GM23248 (cell line): ENCODE measurements around the gene PLAC1. TPM values are rescaled to one million over a fixed set of nuclear protein-coding genes. Genes with fewer than 3 reads are reported as not detected.

Experiments used
- DNase-seq: peaks from one replicate; pipeline ENCODE4 v3.0.0-alpha.2; 2015
- H2AFZ ChIP-seq: fragments of 200-600 bp; sonication (generic); 2 replicates; pipeline ENCODE4 v1.6.1; 2016; ENCODE audit warnings: antibody characterized with exemption
- H3F3A ChIP-seq: fragments of 200-600 bp; sonication (generic); 2 replicates; pipeline ENCODE4 v1.6.1; 2016; ENCODE audit warnings: mild to moderate bottlenecking, antibody characterized with exemption, mixed run types; ENCODE audit not compliant: insufficient read depth
- H3K27ac ChIP-seq: fragments of 200-600 bp; sonication (generic); 2 replicates; pipeline ENCODE4 v1.5.1; 2016; ENCODE audit warnings: mild to moderate bottlenecking
- H3K27me3 ChIP-seq: fragments of 200-600 bp; sonication (generic); replicated peaks from 2 replicates; pipeline ENCODE4 v1.6.1; 2016; ENCODE audit warnings: mild to moderate bottlenecking; ENCODE audit not compliant: insufficient read depth
- H3K36me3 ChIP-seq: fragments of 200-600 bp; sonication (generic); 2 replicates; pipeline ENCODE4 v1.6.1; 2016; ENCODE audit warnings: low read depth, mild to moderate bottlenecking
- H3K4me1 ChIP-seq: fragments of 200-600 bp; sonication (generic); 2 replicates; pipeline ENCODE4 v1.6.1; 2016; ENCODE audit warnings: mild to moderate bottlenecking; ENCODE audit not compliant: insufficient read depth
- H3K4me2 ChIP-seq: fragments of 200-600 bp; sonication (generic); one replicate; pipeline ENCODE4 v1.6.1; 2016; ENCODE audit warnings: mild to moderate bottlenecking; ENCODE audit not compliant: unreplicated experiment
- H3K4me3 ChIP-seq: fragments of 200-600 bp; sonication (generic); 2 replicates; pipeline ENCODE4 v1.5.1; 2016; ENCODE audit warnings: mild to moderate bottlenecking
- H3K79me2 ChIP-seq: fragments of 200-600 bp; sonication (generic); 2 replicates; pipeline ENCODE4 v1.6.1; 2016; ENCODE audit warnings: mild to moderate bottlenecking; ENCODE audit not compliant: insufficient read depth
- H3K9ac ChIP-seq: fragments of 200-600 bp; sonication (generic); 2 replicates; pipeline ENCODE4 v1.6.1; 2016; ENCODE audit warnings: mild to moderate bottlenecking
- H3K9me2 ChIP-seq: fragments of 200-600 bp; sonication (generic); 2 replicates; pipeline ENCODE4 v1.6.1; 2016; ENCODE audit warnings: mixed run types, mild to moderate bottlenecking, moderate library complexity; ENCODE audit not compliant: insufficient read depth
- H3K9me3 ChIP-seq: fragments of 200-600 bp; sonication (generic); one replicate; pipeline ENCODE4 v1.6.1; 2017; ENCODE audit warnings: low read depth
- H4K20me1 ChIP-seq: fragments of 200-600 bp; sonication (generic); 2 replicates; pipeline ENCODE4 v1.6.0; 2016; ENCODE audit not compliant: insufficient read depth
- EZH2 ChIP-seq: fragments of 200-600 bp; sonication (generic); IDR thresholded peaks from 2 replicates; pipeline ENCODE4 v1.6.1; 2018; ENCODE audit warnings: antibody characterized with exemption, mild to moderate bottlenecking; ENCODE audit not compliant: insufficient read depth, poor library complexity, severe bottlenecking
- EZH2phosphoT487 ChIP-seq: fragments of 200-600 bp; sonication (generic); IDR thresholded peaks from 2 replicates; pipeline ENCODE4 v1.6.1; 2018; ENCODE audit warnings: antibody characterized with exemption, moderate library complexity, mild to moderate bottlenecking, low read depth; ENCODE audit not compliant: insufficient read depth
- WGBS, 2 experiments: methylation state at CpG; one replicate each; pipeline ENCODE4 v1.1.6; 2015 to 2017; ENCODE audit warnings: low lambda C conversion rate in 2 of 2, low coverage in 1 of 2; ENCODE audit errors: missing lambda C conversion rate in 2 of 2; 5-methylcytosine and 5-hydroxymethylcytosine counted together
- in situ Hi-C: fragments of 300-500 bp; cut with MboI; formaldehyde crosslinking; loops from 2 replicates; pipeline ENCODE4 v1.15.0; 2020
- polyA plus RNA-seq: library from polyadenylated mRNA; unstranded; fragments of >200 nt; fragmentation: Nextera tagmentation; extraction: Ambion mirVana; gene quantifications from 2 replicates; pipeline ENCODE4 v1.2.1, GENCODE V29; 2016
- total RNA-seq: library from RNA; depleted of rRNA; stranded (reverse); fragments of >200 nt; shearing (Covaris generic); gene quantifications from 2 replicates; pipeline ENCODE4 v1.2.3, GENCODE V29; 2014

PLAC1 gene
- total and polyA plus RNA-seq, 2 experiments from 2014 or later = not detected

DNA sequence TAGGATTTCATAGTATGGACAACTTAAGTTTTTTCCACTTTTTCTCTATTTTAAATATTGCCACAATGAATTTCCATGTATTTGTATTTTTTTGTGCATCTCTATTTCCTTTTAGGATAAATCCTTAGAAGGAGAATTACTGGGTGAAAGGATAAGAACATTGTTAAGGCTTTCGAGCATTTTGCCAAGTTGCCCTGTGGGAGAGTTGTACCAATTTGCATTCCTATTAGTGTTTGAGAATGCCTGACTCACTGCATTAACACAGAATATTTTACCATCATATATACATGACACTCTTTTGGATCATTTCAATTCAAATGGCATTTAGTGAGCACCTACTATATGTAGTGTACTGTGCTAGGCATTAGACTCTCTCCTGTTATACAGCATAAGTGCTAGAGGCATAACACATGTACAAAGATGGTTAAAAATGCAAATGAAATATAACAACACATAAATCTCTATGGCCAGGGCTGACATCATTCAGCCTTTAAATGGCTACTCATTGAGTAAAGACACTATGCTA is 57.0 kb downstream of the PLAC1 start:
- Histone ChIP-seq H2AFZ (no peak overlapping the region), H3K79me2 (no peaks in the 10 kb centered on the region), H3K4me2 (no peak overlapping the region), H3K36me3 (no peaks in the 10 kb centered on the region), H3K9me2 (no peaks in the 10 kb centered on the region), H3F3A (peaks cover 34% of the 10 kb centered on the region), H3K4me1 (peaks cover 37% of the 10 kb centered on the region), H3K4me3 (no peak overlapping the region), H3K27ac (peak overlapping the region; percentile 55), H3K27me3 (no peaks in the 10 kb centered on the region), H3K9me3 (no peaks in the 10 kb centered on the region), H4K20me1 (no peaks in the 10 kb centered on the region), H3K9ac (no peak overlapping the region)
- in situ Hi-C loops = no loop called here
- WGBS, 2 experiments = 13 to 18% methylated on average over 1 of the region's 1 CpG
- no peak for TF ChIP-seq EZH2phosphoT487
- TF ChIP-seq EZH2 = no peak
- DNase-seq = peak; percentile 71

DNA sequence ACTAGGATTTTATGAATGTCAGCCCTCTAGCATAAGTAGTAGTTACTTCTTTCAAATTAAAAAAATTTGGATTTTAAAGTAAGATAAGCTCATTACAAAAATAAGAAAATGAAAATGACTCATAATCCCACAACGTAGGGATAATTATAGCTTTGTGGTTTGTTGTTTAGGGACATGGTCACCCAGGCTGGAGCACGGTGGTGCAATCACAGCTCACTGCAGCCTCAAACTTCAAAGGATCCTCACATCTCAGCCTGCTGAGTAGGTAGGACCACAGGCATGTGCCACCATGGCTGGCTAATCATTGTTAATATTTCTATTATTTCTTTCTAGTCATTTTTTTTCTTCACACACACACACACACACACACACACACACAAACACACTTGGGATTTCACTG is 57.6 kb downstream of the PLAC1 start:
- H4K20me1 ChIP-seq = no peaks in the 10 kb centered on the region
- peaks cover 37% of the 10 kb centered on the region for H3K4me1 ChIP-seq
- H3K27me3 ChIP-seq = no peaks in the 10 kb centered on the region
- H3K9me3 ChIP-seq = no peaks in the 10 kb centered on the region
- no peak for TF ChIP-seq EZH2
- no peak for TF ChIP-seq EZH2phosphoT487
- in situ Hi-C loops = no loop called here
- H3K4me2 ChIP-seq = peak overlapping the region; percentile 47
- peak; percentile 62 for DNase-seq
- peaks cover 34% of the 10 kb centered on the region for H3F3A ChIP-seq
- H2AFZ ChIP-seq = no peak overlapping the region
- H3K4me3 ChIP-seq = no peak overlapping the region
- H3K9ac ChIP-seq = no peak overlapping the region
- H3K27ac ChIP-seq = peak overlapping the region; percentile 55
- no peaks in the 10 kb centered on the region for H3K79me2 ChIP-seq
- no peaks in the 10 kb centered on the region for H3K36me3 ChIP-seq
- WGBS, 2 experiments = 0% methylated on average over 2 of the region's 2 CpGs
- no peaks in the 10 kb centered on the region for H3K9me2 ChIP-seq

- in situ Hi-C loops = no loop called here
- H3K9me3 ChIP-seq = no peaks in the 10 kb centered on the region
- no peak overlapping the region for H3K4me3 ChIP-seq
- H3F3A ChIP-seq = peaks cover 23% of the 10 kb centered on the region
- TF ChIP-seq EZH2phosphoT487 = no peak
- no peak for TF ChIP-seq EZH2
- WGBS, 2 experiments = 72 to 81% methylated on average over 5 of the region's 5 CpGs
- no peaks in the 10 kb centered on the region for H3K27me3 ChIP-seq
- H3K36me3 ChIP-seq = no peaks in the 10 kb centered on the region
- H3K27ac ChIP-seq = peak overlapping the region; percentile 55; the same call in 1 of the 2 replicates
- DNase-seq = peak; percentile 76
- H3K9me2 ChIP-seq = no peaks in the 10 kb centered on the region
- peaks cover 26% of the 10 kb centered on the region for H3K4me1 ChIP-seq
- no peaks in the 10 kb centered on the region for H3K79me2 ChIP-seq
- H2AFZ ChIP-seq = no peak overlapping the region
- H4K20me1 ChIP-seq = no peaks in the 10 kb centered on the region
- H3K4me2 ChIP-seq = peak overlapping the region; percentile 48
- H3K9ac ChIP-seq = no peak overlapping the region
Observed at GRCh38 chrX:134599184-134599914, 58.9 kb downstream of the PLAC1 start.

GRCh38 chrX:134592303-134592702 is 66.0 kb downstream of the PLAC1 start:
- H3K27me3 ChIP-seq = no peaks in the 10 kb centered on the region
- H3K9ac ChIP-seq = no peak overlapping the region
- no peaks in the 10 kb centered on the region for H3K79me2 ChIP-seq
- TF ChIP-seq EZH2 (no peak), EZH2phosphoT487 (no peak)
- no peak overlapping the region for H3K4me2 ChIP-seq
- in situ Hi-C loops = no loop called here
- no peak for DNase-seq
- H3F3A ChIP-seq = no peaks in the 10 kb centered on the region
- no peaks in the 10 kb centered on the region for H3K9me3 ChIP-seq
- H3K4me3 ChIP-seq = no peak overlapping the region
- no peaks in the 10 kb centered on the region for H4K20me1 ChIP-seq
- no peak overlapping the region for H3K27ac ChIP-seq
- H3K36me3 ChIP-seq = no peaks in the 10 kb centered on the region
- no peak overlapping the region for H2AFZ ChIP-seq
- no peaks in the 10 kb centered on the region for H3K4me1 ChIP-seq
- H3K9me2 ChIP-seq = no peaks in the 10 kb centered on the region

GRCh38 chrX:134591502-134591901 is 66.8 kb downstream of the PLAC1 start:
- no peak overlapping the region for H3K4me3 ChIP-seq
- in situ Hi-C loops = no loop called here
- WGBS, 2 experiments = 55 to 75% methylated on average over 2 of the region's 2 CpGs
- H3K4me2 ChIP-seq = no peak overlapping the region
- H3K9me2 ChIP-seq = no peaks in the 10 kb centered on the region
- no peaks in the 10 kb centered on the region for H3K36me3 ChIP-seq
- no peak overlapping the region for H3K27ac ChIP-seq
- H3K27me3 ChIP-seq = no peaks in the 10 kb centered on the region
- no peaks in the 10 kb centered on the region for H3K4me1 ChIP-seq
- no peaks in the 10 kb centered on the region for H3F3A ChIP-seq
- H4K20me1 ChIP-seq = no peaks in the 10 kb centered on the region
- TF ChIP-seq EZH2 (no peak), EZH2phosphoT487 (no peak)
- H3K79me2 ChIP-seq = no peaks in the 10 kb centered on the region
- DNase-seq = no peak
- H2AFZ ChIP-seq = no peak overlapping the region
- no peak overlapping the region for H3K9ac ChIP-seq
- no peaks in the 10 kb centered on the region for H3K9me3 ChIP-seq
